HCT116 (cell line): Measurements from ENCODE around the gene DOCK9.

Source experiments
- CTCF ChIP-seq, 3 experiments: fragments of 200-600 bp in 1 of 3; sonication (generic) in 1 of 3; IDR thresholded peaks in 2 of 3; conservative IDR thresholded peaks in 1 of 3; 2 replicates each; pipeline ENCODE4 v1.5.1; 2012 to 2017; ENCODE audit warnings: low read depth in 2 of 3, low read length in 2 of 3, antibody characterized with exemption in 1 of 3, borderline replicate concordance in 1 of 3, control low read depth in 1 of 3, mild to moderate bottlenecking in 1 of 3, mixed read lengths in 1 of 3, mixed run types in 1 of 3, moderate library complexity in 1 of 3; ENCODE audit not compliant: insufficient read depth in 1 of 3
- EZH2 ChIP-seq: fragments of 200-600 bp; sonication (generic); IDR thresholded peaks from 2 replicates; pipeline ENCODE4 v1.6.1; 2017; ENCODE audit warnings: antibody characterized with exemption, mixed run types
- EZH2phosphoT487 ChIP-seq: fragments of 200-600 bp; IDR thresholded peaks from 2 replicates; pipeline ENCODE4 v1.6.1; 2018; ENCODE audit warnings: antibody characterized with exemption, borderline replicate concordance
- JUND ChIP-seq: IDR thresholded peaks from 2 replicates; pipeline ENCODE4 v1.6.1; 2012
- MAX ChIP-seq: IDR thresholded peaks from 2 replicates; pipeline ENCODE4 v1.6.1; 2012
- POLR2A ChIP-seq: IDR thresholded peaks from 2 replicates; pipeline ENCODE4 v1.7.0; 2011; ENCODE audit warnings: borderline replicate concordance; ENCODE audit not compliant: insufficient read depth, insufficient read length; ENCODE audit errors: extremely low read depth
- POLR2AphosphoS5 ChIP-seq: IDR thresholded peaks from 2 replicates; pipeline ENCODE4 v1.6.1; 2011; ENCODE audit warnings: mild to moderate bottlenecking, low read depth, low read length, moderate library complexity
- RAD21 ChIP-seq: IDR thresholded peaks from 2 replicates; pipeline ENCODE4 v1.6.1; 2012; ENCODE audit warnings: low read depth, mild to moderate bottlenecking
- SIN3A ChIP-seq: IDR thresholded peaks from 2 replicates; pipeline ENCODE4 v1.6.1; 2012; ENCODE audit warnings: low read depth
- SP1 ChIP-seq: IDR thresholded peaks from 2 replicates; pipeline ENCODE4 v1.6.1; 2012; ENCODE audit warnings: low read depth
- SRF ChIP-seq: IDR thresholded peaks from 2 replicates; pipeline ENCODE4 v1.6.1; 2012; ENCODE audit warnings: low read depth
- YY1 ChIP-seq: IDR thresholded peaks from 2 replicates; pipeline ENCODE4 v1.6.1; 2011; ENCODE audit warnings: low read length, low read depth, moderate library complexity, mild to moderate bottlenecking; ENCODE audit not compliant: insufficient replicate concordance; ENCODE audit errors: extremely low read depth
- ZNF274 ChIP-seq: fragments of 200-500 bp; sonication (Bioruptor generic); IDR thresholded peaks from 2 replicates; pipeline ENCODE4 v1.6.1; 2014; ENCODE audit warnings: mild to moderate bottlenecking, low read depth, low read length, inconsistent platforms
- TF ChIP-seq, protein P1 (sequence below): IDR thresholded peaks from 2 replicates; pipeline ENCODE4 v1.6.1; 2012; ENCODE audit warnings: low read depth

- TF ChIP-seq YY1 (no peak), SRF (no peak), CTCF (IDR thresholded peaks at IDR 0.05 in 2 of 3, conservative IDR thresholded peaks at IDR 0.05 in 1 of 3; ENCODE audit: borderline replicate concordance in 1 of 3, insufficient read depth in 1 of 3, low read depth in 2 of 3, low read length in 2 of 3) (no peak), SP1 (no peak), POLR2A (no peak), EZH2phosphoT487 (no peak), JUND (no peak), EZH2 (no peak), MAX (no peak), POLR2AphosphoS5 (no peak), RAD21 (no peak), ZNF274 (no peak), SIN3A (no peak)
- TF ChIP-seq, protein P1, sequence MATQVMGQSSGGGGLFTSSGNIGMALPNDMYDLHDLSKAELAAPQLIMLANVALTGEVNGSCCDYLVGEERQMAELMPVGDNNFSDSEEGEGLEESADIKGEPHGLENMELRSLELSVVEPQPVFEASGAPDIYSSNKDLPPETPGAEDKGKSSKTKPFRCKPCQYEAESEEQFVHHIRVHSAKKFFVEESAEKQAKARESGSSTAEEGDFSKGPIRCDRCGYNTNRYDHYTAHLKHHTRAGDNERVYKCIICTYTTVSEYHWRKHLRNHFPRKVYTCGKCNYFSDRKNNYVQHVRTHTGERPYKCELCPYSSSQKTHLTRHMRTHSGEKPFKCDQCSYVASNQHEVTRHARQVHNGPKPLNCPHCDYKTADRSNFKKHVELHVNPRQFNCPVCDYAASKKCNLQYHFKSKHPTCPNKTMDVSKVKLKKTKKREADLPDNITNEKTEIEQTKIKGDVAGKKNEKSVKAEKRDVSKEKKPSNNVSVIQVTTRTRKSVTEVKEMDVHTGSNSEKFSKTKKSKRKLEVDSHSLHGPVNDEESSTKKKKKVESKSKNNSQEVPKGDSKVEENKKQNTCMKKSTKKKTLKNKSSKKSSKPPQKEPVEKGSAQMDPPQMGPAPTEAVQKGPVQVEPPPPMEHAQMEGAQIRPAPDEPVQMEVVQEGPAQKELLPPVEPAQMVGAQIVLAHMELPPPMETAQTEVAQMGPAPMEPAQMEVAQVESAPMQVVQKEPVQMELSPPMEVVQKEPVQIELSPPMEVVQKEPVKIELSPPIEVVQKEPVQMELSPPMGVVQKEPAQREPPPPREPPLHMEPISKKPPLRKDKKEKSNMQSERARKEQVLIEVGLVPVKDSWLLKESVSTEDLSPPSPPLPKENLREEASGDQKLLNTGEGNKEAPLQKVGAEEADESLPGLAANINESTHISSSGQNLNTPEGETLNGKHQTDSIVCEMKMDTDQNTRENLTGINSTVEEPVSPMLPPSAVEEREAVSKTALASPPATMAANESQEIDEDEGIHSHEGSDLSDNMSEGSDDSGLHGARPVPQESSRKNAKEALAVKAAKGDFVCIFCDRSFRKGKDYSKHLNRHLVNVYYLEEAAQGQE, result no peak
Observed at GRCh38 chr13:98761126-98761985, 216.5 kb downstream of the DOCK9 start.
